GM23248 (cell line): ENCODE measurements around the gene SLC7A4. TPM values are rescaled to one million over a fixed set of nuclear protein-coding genes. Genes with fewer than 3 reads are reported as not detected.
A peak's percentile ranks its signal among the peaks of the same experiment; 100 is the strongest.
"Not testable (repeated sequence)": the region's sequence is repeated elsewhere in the genome, so short reads cannot be mapped to it uniquely, and the experiment has no call there.

Source experiments
- DNase-seq: peaks from one replicate; pipeline ENCODE4 v3.0.0-alpha.2; 2015
- H2AFZ ChIP-seq: fragments of 200-600 bp; sonication (generic); 2 replicates; pipeline ENCODE4 v1.6.1; 2016; ENCODE audit warnings: antibody characterized with exemption
- H3F3A ChIP-seq: fragments of 200-600 bp; sonication (generic); 2 replicates; pipeline ENCODE4 v1.6.1; 2016; ENCODE audit warnings: mild to moderate bottlenecking, antibody characterized with exemption, mixed run types; ENCODE audit not compliant: insufficient read depth
- H3K27ac ChIP-seq: fragments of 200-600 bp; sonication (generic); 2 replicates; pipeline ENCODE4 v1.5.1; 2016; ENCODE audit warnings: mild to moderate bottlenecking
- H3K27me3 ChIP-seq: fragments of 200-600 bp; sonication (generic); replicated peaks from 2 replicates; pipeline ENCODE4 v1.6.1; 2016; ENCODE audit warnings: mild to moderate bottlenecking; ENCODE audit not compliant: insufficient read depth
- H3K36me3 ChIP-seq: fragments of 200-600 bp; sonication (generic); 2 replicates; pipeline ENCODE4 v1.6.1; 2016; ENCODE audit warnings: low read depth, mild to moderate bottlenecking
- H3K4me1 ChIP-seq: fragments of 200-600 bp; sonication (generic); 2 replicates; pipeline ENCODE4 v1.6.1; 2016; ENCODE audit warnings: mild to moderate bottlenecking; ENCODE audit not compliant: insufficient read depth
- H3K4me2 ChIP-seq: fragments of 200-600 bp; sonication (generic); one replicate; pipeline ENCODE4 v1.6.1; 2016; ENCODE audit warnings: mild to moderate bottlenecking; ENCODE audit not compliant: unreplicated experiment
- H3K4me3 ChIP-seq: fragments of 200-600 bp; sonication (generic); 2 replicates; pipeline ENCODE4 v1.5.1; 2016; ENCODE audit warnings: mild to moderate bottlenecking
- H3K79me2 ChIP-seq: fragments of 200-600 bp; sonication (generic); 2 replicates; pipeline ENCODE4 v1.6.1; 2016; ENCODE audit warnings: mild to moderate bottlenecking; ENCODE audit not compliant: insufficient read depth
- H3K9ac ChIP-seq: fragments of 200-600 bp; sonication (generic); 2 replicates; pipeline ENCODE4 v1.6.1; 2016; ENCODE audit warnings: mild to moderate bottlenecking
- H3K9me2 ChIP-seq: fragments of 200-600 bp; sonication (generic); 2 replicates; pipeline ENCODE4 v1.6.1; 2016; ENCODE audit warnings: mixed run types, mild to moderate bottlenecking, moderate library complexity; ENCODE audit not compliant: insufficient read depth
- H3K9me3 ChIP-seq: fragments of 200-600 bp; sonication (generic); one replicate; pipeline ENCODE4 v1.6.1; 2017; ENCODE audit warnings: low read depth
- H4K20me1 ChIP-seq: fragments of 200-600 bp; sonication (generic); 2 replicates; pipeline ENCODE4 v1.6.0; 2016; ENCODE audit not compliant: insufficient read depth
- EZH2 ChIP-seq: fragments of 200-600 bp; sonication (generic); IDR thresholded peaks from 2 replicates; pipeline ENCODE4 v1.6.1; 2018; ENCODE audit warnings: antibody characterized with exemption, mild to moderate bottlenecking; ENCODE audit not compliant: insufficient read depth, poor library complexity, severe bottlenecking
- EZH2phosphoT487 ChIP-seq: fragments of 200-600 bp; sonication (generic); IDR thresholded peaks from 2 replicates; pipeline ENCODE4 v1.6.1; 2018; ENCODE audit warnings: antibody characterized with exemption, moderate library complexity, mild to moderate bottlenecking, low read depth; ENCODE audit not compliant: insufficient read depth
- whole genome bisulfite sequencing, 2 experiments: methylation state at CpG; one replicate each; pipeline ENCODE4 v1.1.6; 2015 to 2017; ENCODE audit warnings: low lambda C conversion rate in 2 of 2, low coverage in 1 of 2; ENCODE audit errors: missing lambda C conversion rate in 2 of 2; 5-methylcytosine and 5-hydroxymethylcytosine counted together
- in situ Hi-C: fragments of 300-500 bp; cut with MboI; formaldehyde crosslinking; loops from 2 replicates; pipeline ENCODE4 v1.15.0; 2020
- polyA plus RNA-seq: library from polyadenylated mRNA; unstranded; fragments of >200 nt; fragmentation: Nextera tagmentation; extraction: Ambion mirVana; gene quantifications from 2 replicates; pipeline ENCODE4 v1.2.1, GENCODE V29; 2016
- total RNA-seq: library from RNA; depleted of rRNA; stranded (reverse); fragments of >200 nt; shearing (Covaris generic); gene quantifications from 2 replicates; pipeline ENCODE4 v1.2.3, GENCODE V29; 2014

Gene SLC7A4
- total and polyA plus RNA-seq, 2 experiments from 2014 or later, result not detected

DNA sequence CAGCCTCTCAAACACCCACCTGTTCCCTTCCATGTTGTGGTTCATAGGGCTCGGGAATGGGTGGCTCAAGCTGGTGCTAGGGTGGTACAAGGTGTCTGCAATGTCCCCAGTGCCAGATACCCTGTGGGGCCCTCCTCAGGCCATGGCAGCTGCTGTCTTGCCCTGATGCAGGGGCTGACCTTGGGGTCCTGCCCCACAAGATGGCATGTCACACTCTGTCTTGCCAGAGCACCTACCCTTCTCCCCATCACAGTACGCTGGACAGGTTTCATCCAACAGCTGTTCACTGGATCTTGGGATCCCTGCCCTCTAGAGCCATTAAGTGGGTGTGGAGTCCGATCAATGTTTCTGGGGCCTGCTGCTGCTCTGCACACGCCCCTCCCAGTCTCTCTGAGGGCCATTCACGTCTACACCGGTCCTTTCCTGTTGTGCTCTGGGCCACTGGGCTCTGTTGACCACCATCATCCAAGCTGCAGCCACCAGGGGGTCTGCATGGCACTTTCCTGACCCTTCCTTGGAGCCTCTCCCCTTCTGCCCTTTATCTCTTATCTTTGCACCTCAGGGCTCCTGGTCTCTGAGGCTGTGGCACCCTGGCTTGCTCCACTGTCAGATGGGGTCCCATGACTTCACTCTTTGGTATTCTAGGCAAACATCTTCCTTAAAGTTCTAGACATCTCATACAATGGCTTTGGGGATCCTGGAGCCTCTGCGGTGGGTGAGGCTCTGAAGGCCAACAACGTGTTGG lies 20.5 kb upstream of the SLC7A4 start:
- H3K36me3 ChIP-seq, result no peaks in the 10 kb centered on the region
- H3K9me2 ChIP-seq, result no peaks in the 10 kb centered on the region
- H2AFZ ChIP-seq, result no peak overlapping the region
- no peak overlapping the region for H3K27ac ChIP-seq
- H3K4me2 ChIP-seq, result no peak overlapping the region
- no peak overlapping the region for H3K9ac ChIP-seq
- no peaks in the 10 kb centered on the region for H4K20me1 ChIP-seq
- 61 to 62% methylated on average over 8 of the region's 8 CpGs for WGBS, 2 experiments
- no peaks in the 10 kb centered on the region for H3F3A ChIP-seq
- in situ Hi-C loops, result no loop called here
- no peaks in the 10 kb centered on the region for H3K27me3 ChIP-seq
- no peaks in the 10 kb centered on the region for H3K79me2 ChIP-seq
- no peak overlapping the region for H3K4me3 ChIP-seq
- peaks cover 5% of the 10 kb centered on the region; the same call in 1 of the 2 replicates for H3K4me1 ChIP-seq
- TF ChIP-seq EZH2phosphoT487 (no peak), EZH2 (no peak)
- no peaks in the 10 kb centered on the region for H3K9me3 ChIP-seq
- no peak for DNase-seq

DNA sequence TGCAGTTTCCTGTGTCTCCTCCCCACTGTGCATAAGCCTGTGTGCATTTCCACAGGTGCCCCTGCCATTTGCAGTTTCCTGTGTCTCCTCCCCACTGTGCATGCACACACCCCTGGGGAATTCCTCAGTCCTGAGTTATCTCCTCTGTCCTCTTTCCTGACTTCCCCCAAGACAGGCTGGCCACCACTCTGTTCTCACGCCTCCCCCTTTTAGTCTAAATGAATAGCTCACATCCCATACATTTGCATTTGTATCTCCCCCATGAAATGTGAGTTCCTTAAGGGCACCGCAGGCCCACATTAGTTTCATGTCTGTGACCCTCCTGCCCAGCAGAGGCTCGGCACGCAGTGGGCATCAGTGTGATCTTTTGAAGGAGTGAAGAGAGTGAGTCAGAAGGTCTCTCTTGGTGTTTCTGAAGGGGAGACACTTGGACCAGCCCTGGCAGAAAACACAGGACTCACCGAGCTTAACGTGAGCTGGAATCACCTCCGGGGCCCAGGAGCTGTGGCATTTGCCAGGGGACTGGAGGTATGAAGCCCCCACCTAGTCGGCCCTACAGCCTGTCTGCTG lies 19.6 kb upstream of the SLC7A4 start:
- WGBS, 2 experiments, result 33 to 35% methylated on average over 8 of the region's 8 CpGs
- TF ChIP-seq EZH2 (no peak), EZH2phosphoT487 (no peak)
- in situ Hi-C loops, result no loop called here

GRCh38 chr22:21051145-21051830 lies 18.9 kb upstream of the SLC7A4 start:
- Histone ChIP-seq H3K9me2 (no peaks in the 10 kb centered on the region), H3K27ac (no peak overlapping the region), H3K27me3 (no peaks in the 10 kb centered on the region), H3K36me3 (no peaks in the 10 kb centered on the region), H3K4me2 (no peak overlapping the region), H2AFZ (no peak overlapping the region), H3K4me3 (no peak overlapping the region), H3K4me1 (peaks cover 5% of the 10 kb centered on the region; the same call in 1 of the 2 replicates), H3K79me2 (no peaks in the 10 kb centered on the region), H4K20me1 (no peaks in the 10 kb centered on the region), H3F3A (no peaks in the 10 kb centered on the region), H3K9me3 (no peaks in the 10 kb centered on the region), H3K9ac (no peak overlapping the region)
- no peak for DNase-seq
- WGBS, 2 experiments, result 75 to 79% methylated on average over 9 of the region's 9 CpGs
- TF ChIP-seq EZH2 (no peak), EZH2phosphoT487 (no peak)
- in situ Hi-C loops, result no loop called here

More for the DNA sequence above, 19.6 kb upstream of the SLC7A4 start:
- Histone ChIP-seq H3K9me3 (no peaks in the 10 kb centered on the region), H3K4me2 (no peak overlapping the region), H3K9ac (no peak overlapping the region), H3K27ac (no peak overlapping the region), H3K79me2 (no peaks in the 10 kb centered on the region), H3K4me1 (peaks cover 5% of the 10 kb centered on the region; the same call in 1 of the 2 replicates), H3K4me3 (no peak overlapping the region), H3F3A (no peaks in the 10 kb centered on the region), H2AFZ (no peak overlapping the region), H3K36me3 (no peaks in the 10 kb centered on the region), H3K27me3 (no peaks in the 10 kb centered on the region), H3K9me2 (no peaks in the 10 kb centered on the region), H4K20me1 (no peaks in the 10 kb centered on the region)
- peak; percentile 33 for DNase-seq

GRCh38 chr22:21048965-21049364 lies 16.6 kb upstream of the SLC7A4 start:
- H3K36me3 ChIP-seq, H3K27me3 ChIP-seq, H3K9me3 ChIP-seq, H3K9me2 ChIP-seq, H3K9ac ChIP-seq, in situ Hi-C loops, DNase-seq, H3K4me3 ChIP-seq, H2AFZ ChIP-seq, H3K79me2 ChIP-seq, H4K20me1 ChIP-seq, H3F3A ChIP-seq, H3K27ac ChIP-seq, H3K4me2 ChIP-seq: not testable (repeated sequence)
- H3K4me1 ChIP-seq, result peaks cover 19% of the 10 kb centered on the region
- WGBS, 2 experiments, result 90 to 92% methylated on average over 7 to 8 of the region's 12 CpGs

DNA sequence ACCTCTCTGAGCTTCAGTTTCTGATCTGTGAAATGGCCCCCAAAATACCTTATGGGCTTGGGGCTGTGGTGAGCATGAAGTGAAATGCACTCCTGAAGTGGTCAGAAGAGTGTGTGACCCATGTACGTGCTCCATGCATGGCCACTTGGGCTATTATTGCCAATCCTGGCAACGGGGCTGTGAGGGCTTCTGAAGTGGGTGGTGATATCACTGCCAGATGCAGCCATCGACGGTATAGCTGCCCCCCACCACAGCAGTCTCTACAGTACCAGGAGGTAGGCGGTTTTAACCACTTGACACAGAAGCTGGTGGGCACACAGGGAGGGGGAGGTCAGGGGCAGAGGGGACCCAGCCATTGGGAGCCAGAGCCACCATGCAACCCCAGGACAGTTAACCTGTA lies 16.1 kb upstream of the SLC7A4 start:
- in situ Hi-C loops, H3K9me2 ChIP-seq, H3K4me2 ChIP-seq, H3K27me3 ChIP-seq, H4K20me1 ChIP-seq, H3K36me3 ChIP-seq, H3K79me2 ChIP-seq, H3K27ac ChIP-seq, H2AFZ ChIP-seq, H3K9ac ChIP-seq, H3K9me3 ChIP-seq, H3F3A ChIP-seq, H3K4me3 ChIP-seq, DNase-seq: not testable (repeated sequence)
- 54 to 67% methylated on average over 5 of the region's 5 CpGs for WGBS, 2 experiments
- H3K4me1 ChIP-seq, result peaks cover 25% of the 10 kb centered on the region
